AG04450 (cell line): ENCODE measurements around the gene OR10H3. TPM values are rescaled to one million over a fixed set of nuclear protein-coding genes. Genes with fewer than 3 reads are reported as not detected.

Source experiments
- CTCF ChIA-PET: fragments of 300-600, 350-600 bp; formaldehyde crosslinking; extraction: SDS; loops from one replicate; lab custom pipeline; 2022; ENCODE audit warnings: antibody characterized with exemption, inconsistent platforms; lab: Charles Lee
- POLR2A ChIA-PET: fragments of 350-600 bp; formaldehyde crosslinking; extraction: SDS; loops from one replicate; lab custom pipeline; 2021; ENCODE audit warnings: antibody characterized with exemption, inconsistent platforms; lab: Yijun Ruan, JAX
- DNase-seq: peaks from one replicate; pipeline ENCODE4 v3.0.0-alpha.2; 2011; ENCODE audit warnings: low read depth, low spot score
- H3K27ac ChIP-seq: one replicate; pipeline ENCODE4 v1.5.1; 2012; ENCODE audit warnings: low read depth, low read length, control low read depth
- H3K27me3 ChIP-seq: one replicate; pipeline ENCODE4 v1.6.0; 2012; ENCODE audit warnings: low read length; ENCODE audit not compliant: control insufficient read depth, insufficient read depth
- H3K4me3 ChIP-seq: 2 replicates; pipeline ENCODE4 v1.5.1; 2011; ENCODE audit warnings: mild to moderate bottlenecking, low read depth, low read length, control low read depth
- H3K9me3 ChIP-seq: 2 replicates; pipeline ENCODE4 v1.5.1; 2012; ENCODE audit warnings: low read length; ENCODE audit not compliant: control insufficient read depth, insufficient read depth
- CTCF ChIP-seq: IDR thresholded peaks from 2 replicates; pipeline ENCODE4 v1.5.1; 2011; ENCODE audit warnings: low read depth, low read length, control low read depth, inconsistent platforms
- polyA plus RNA-seq: library from polyadenylated mRNA; depleted of rRNA; stranded (reverse); fragments of >200 nt; gene quantifications from 2 replicates; pipeline ENCODE4 v1.2.3, GENCODE V29; 2011

OR10H3 gene
- polyA plus RNA-seq, 1 experiment, result not detected

DNA sequence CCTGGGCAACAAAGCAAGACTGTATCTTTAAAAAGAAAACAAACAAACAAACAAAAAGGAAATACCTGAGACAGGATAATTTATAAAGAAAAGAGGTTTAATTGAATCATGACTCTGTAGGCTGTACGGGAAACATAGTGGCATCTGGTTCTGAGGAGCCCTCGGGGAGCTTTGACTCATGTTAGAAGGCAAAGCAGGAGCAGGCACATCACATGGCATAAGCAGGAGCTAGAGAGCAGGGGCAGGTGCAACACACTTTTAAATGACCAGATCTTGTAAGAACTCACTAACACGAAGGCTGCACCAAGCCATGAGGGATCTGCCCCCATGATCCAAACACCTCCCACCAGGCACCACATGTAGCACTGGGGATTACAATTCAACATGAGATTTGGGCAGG is 23.1 kb upstream of the OR10H3 start:
- ChIA-PET CTCF (no interaction called here), POLR2A (no interaction called here)
- TF ChIP-seq CTCF, result no peak

DNA sequence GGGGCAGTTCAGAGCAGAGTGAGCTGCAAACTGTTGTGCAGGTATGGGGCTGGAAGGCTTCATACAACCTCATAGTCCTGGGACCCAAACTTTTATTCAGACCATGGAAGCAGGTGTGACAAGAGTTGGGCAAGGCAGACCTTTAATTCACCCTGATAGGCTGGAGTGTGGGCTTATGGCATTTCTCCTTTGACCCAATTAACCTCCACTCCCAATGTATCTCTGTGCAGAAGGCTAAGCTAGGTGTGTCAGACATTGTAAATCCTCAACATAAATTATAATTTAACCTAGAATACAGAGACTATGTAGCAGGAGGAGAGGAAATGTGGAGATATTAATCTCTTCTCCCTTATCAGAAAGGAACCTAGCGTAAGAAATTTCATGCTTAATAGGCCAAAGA is 22.1 kb upstream of the OR10H3 start:
- Histone ChIP-seq H3K4me3 (no peak overlapping the region), H3K9me3 (peaks cover 12% of the 10 kb centered on the region), H3K27me3 (no peaks in the 10 kb centered on the region), H3K27ac (no peak overlapping the region)
- TF ChIP-seq CTCF, result no peak
- no peak for DNase-seq
- ChIA-PET POLR2A (no interaction called here), CTCF (no interaction called here)

More for the DNA sequence above, 23.1 kb upstream of the OR10H3 start:
- no peak for DNase-seq
- H3K4me3 ChIP-seq, result no peak overlapping the region
- no peaks in the 10 kb centered on the region for H3K27me3 ChIP-seq
- no peak overlapping the region for H3K27ac ChIP-seq
- H3K9me3 ChIP-seq, result peaks cover 12% of the 10 kb centered on the region

- Histone ChIP-seq H3K27ac (no peak overlapping the region), H3K27me3 (no peaks in the 10 kb centered on the region), H3K4me3 (no peak overlapping the region), H3K9me3 (peaks cover 13% of the 10 kb centered on the region)
- ChIA-PET POLR2A (no interaction called here), CTCF (no interaction called here)
- TF ChIP-seq CTCF, result no peak
- no peak for DNase-seq
Measured at GRCh38 chr19:15717809-15718208, 20.0 kb upstream of the OR10H3 start.

DNA sequence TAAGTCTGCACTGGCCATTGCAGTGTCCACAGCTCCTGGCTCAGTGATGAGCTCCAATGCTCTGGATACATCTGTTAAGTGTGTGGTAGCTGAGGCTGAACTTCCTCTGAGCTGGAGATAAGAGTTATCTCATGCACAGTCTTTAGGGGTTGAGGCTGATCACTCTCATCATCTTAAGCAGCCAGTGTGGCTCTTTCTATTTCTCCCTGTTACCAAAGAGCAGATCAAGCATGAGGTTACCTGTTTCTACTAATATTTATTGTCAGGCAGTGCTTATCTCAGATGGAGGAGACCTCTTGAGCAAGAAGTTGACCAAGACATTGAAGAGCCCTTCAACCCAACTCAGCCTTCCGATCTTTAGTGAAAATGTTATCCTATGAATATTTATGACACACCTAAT is 16.5 kb upstream of the OR10H3 start:
- POLR2A ChIA-PET, result no interaction called here
- peaks cover 19% of the 10 kb centered on the region for H3K9me3 ChIP-seq
- H3K27me3 ChIP-seq, result no peaks in the 10 kb centered on the region
- no peak for TF ChIP-seq CTCF
- no peak overlapping the region for H3K4me3 ChIP-seq
- no peak overlapping the region for H3K27ac ChIP-seq
- CTCF ChIA-PET, result no interaction called here
- no peak for DNase-seq

DNA sequence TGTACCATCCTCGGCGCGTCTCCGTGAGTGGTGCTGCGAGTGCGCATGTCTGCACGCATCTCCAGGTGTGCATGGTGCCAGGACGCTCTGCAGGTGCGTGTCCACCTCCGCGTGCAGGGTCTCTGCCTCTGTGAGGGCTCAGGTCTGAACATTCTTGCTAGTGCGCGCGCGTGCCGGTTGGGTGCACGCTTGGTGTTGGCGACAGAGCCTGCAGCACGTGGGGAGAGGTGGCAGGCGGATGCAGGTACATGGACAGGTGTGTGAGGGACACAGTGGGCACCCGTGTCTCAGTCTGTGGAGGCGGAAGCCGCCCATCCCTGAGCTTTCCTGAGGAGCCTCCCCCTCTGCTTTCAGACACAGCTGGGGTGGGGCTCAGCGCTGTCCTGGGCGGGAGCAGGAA is 14.8 kb upstream of the OR10H3 start:
- ChIA-PET POLR2A (no interaction called here), CTCF (no interaction called here)
- H3K27me3 ChIP-seq, result no peaks in the 10 kb centered on the region
- H3K4me3 ChIP-seq, result no peak overlapping the region
- no peak for TF ChIP-seq CTCF
- peaks cover 10% of the 10 kb centered on the region for H3K9me3 ChIP-seq
- H3K27ac ChIP-seq, result no peak overlapping the region
- DNase-seq, result no peak
